Activated CD4-positive, CD25-positive, alpha-beta regulatory T cell (primary cell): Measurements from ENCODE around the gene FAM114A2.
A peak's percentile ranks its signal among the peaks of the same experiment; 100 is the strongest.
"Not testable (repeated sequence)": the region's sequence is repeated elsewhere in the genome, so short reads cannot be mapped to it uniquely, and the experiment has no call there.

Source experiments
- DNase-seq, 4 experiments: peaks; one replicate each; lab custom pipeline; 2025; lab: John Stamatoyannopoulos, UW

Gene FAM114A2

DNA sequence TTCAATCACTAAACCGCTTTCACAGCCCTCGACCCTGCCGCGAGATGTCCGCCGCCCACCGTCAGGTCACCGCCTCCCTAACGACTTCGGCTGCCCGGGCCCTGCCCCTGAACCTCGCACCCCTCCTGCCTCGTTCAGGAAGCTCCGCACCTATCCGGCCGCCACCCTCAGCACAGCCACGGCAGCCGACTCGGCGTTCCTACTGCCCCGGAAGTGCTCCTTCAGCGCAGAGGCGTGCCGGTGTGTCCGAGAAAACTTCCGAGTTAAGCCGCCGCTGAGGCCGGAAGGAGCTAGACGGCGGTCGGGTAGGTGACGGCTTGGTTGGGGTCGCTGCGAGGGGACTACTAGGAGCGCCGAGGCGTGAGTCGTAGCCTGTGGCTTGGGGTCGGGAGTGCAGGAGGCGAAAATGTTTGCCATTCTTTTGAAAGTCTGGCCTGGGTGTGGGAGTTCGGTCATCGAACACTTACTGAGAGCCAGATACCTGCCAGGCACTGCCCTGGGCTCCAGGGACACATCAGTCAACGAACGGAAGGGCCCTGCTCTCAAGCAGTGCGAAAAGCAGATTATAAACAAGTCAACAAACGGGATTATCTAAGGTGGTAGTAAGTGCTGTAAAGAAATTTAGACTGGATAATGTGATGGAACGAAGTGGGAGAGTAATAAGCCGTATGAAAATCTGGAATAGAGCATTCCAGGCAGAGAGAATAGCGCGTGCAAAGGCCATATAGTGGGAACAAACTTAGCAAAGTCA is at the start of gene FAM114A2, which contains the start of gene MFAP3:
Gene FAM114A2, minus strand, starts transcription at position 204 of the 751 bp plus-strand sequence. CDS start 3,957 bp downstream, outside the sequence.
Gene MFAP3, plus strand, starts transcription at position 261 of the 751 bp plus-strand sequence. CDS start 10,756 bp downstream, outside the sequence.
- peak; percentile 69 to 81 (median 74) for DNase-seq

DNA sequence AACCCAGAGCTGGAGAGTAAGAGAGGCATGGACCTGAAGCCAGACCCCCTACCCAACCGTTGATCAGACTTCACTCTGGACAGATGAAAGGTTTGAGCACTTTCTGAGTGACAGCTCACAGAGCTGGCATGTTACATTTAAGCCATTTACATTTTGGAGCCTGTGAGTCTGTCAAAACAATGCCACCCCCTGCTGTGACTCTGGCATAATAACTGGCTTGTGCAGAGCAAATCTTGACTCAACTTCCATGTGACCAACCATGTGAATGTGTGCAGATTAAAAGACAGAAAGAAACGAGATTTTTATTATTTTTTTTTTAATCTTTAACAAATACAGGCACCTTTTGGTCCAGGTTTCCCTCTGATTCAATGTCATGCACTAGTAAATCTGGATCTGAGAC is 48.5 kb upstream of the FAM114A2 start:
- DNase-seq: no peak

DNA sequence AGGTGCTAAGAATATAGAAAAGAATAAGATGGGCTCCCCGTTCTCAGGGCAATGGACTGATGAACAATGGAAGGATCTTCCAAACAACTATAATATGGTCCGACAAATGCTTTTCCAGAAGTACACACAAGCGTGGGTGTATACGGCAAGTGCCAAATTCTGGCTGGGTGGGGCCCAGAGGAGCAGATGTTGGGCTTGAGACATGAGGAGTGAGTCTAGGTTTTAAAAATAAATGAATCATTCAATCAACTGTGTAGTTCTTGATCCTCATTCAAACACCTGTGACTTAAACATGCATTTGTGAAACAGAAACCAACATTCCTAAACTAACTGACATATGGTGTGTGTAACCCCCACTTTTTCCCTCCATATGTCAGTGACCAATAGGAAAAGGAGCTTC is 47.9 kb upstream of the FAM114A2 start:
- no peak for DNase-seq

DNA sequence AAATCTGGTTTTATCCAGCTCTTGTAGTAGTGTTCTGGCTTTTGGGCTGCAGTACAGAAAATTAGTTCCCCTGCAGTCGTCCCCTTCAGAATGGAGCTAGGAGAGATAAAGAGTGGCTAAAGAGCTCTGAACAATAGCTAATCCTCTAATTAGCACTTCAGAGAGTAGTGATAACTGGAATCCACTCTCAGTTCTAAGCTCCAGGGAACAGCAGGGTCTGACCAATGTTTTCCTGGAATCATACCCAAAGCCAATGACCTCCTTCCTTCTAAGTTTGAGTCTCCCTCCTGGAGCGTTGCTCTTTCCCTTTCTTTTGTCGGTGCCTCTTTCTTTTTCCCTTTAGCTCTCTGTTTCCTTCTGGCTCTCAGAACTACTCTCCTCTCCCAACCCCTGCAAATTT is 47.4 kb upstream of the FAM114A2 start:
- DNase-seq: no peak

DNA sequence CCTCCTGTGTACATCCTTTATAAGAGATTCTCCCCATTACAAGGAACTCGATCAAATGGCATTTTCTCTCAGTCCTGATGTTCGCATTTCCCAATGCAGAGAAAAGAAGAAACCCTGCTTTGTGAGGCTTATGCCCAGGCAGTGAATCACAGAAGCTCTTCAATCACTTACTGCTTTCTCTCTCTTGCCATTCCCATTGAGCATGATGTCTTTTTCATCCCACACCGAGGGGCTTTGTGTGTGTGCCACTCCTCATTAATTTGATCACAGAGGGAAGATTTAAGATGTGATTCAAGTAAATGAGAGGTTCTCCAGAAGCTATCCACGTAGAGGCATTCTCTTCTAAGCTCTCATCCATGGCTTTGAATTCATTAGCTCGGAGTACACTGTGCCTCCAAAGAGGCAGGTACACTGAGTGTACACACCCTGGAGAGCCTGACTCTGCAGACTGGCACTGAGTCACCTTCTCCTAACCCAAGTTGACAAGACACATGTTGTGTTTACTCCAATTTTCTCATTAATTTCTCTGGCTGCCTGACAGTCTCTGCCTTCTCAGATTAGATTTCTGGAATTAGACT is 45.4 kb upstream of the FAM114A2 start:
- DNase-seq: no peak

DNA sequence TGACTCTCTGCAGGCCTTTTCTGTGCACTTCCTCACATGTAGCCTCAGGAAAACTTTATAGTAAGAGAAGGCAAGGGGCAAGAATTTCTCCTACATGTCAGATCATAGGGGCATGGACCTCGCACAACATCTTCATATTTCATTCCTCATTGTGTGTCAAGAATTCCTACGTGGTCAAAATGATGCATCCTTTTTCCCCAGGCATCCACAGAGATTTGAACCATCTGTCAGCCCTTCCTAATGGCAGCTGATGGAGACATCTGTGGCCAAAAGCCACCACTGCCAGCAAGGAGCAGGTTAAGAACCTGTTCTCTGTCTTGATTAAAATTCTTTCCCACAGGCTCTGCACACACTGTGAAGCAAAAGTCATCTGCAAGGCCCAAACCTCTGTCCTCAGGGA is 42.5 kb upstream of the FAM114A2 start:
- no peak for DNase-seq

DNA sequence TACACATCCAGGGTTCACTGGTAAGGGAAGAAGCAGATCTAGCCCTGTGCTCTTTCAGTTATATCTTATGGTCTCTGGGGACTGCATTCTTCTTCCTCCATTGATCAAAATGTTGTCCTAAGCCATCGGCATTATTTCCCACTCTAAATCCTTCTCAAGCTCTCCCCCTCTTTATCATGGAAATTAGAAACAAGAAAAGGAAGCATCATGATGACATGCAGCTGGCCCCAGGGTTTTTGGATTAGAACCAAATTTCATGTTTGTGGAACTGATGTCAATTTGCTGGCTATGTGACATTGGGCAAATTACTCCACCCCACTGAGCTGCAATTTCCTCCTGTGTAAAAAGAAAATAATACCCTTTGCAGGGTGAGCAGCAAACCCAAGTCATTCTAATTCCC is 39.6 kb upstream of the FAM114A2 start:
- no peak for DNase-seq

DNA sequence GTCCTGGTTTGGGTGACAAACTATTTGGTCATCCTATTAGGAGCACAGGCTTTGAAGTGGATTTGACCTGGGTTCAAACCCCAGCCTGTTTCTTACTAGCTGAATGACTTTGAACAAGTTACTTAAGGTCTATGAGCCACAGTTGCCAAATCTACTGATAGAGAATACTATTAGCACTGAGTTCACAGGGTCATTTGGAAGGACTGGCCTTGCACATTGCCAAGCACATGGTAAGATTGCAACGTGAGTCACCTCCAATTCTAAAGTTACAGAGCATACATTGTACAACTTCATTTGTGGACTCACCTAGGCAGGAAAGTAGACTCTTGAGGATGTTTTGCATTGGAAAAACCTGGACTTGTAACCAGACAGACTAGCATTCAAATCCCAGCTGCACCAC is 39.0 kb upstream of the FAM114A2 start:
- no peak for DNase-seq

DNA sequence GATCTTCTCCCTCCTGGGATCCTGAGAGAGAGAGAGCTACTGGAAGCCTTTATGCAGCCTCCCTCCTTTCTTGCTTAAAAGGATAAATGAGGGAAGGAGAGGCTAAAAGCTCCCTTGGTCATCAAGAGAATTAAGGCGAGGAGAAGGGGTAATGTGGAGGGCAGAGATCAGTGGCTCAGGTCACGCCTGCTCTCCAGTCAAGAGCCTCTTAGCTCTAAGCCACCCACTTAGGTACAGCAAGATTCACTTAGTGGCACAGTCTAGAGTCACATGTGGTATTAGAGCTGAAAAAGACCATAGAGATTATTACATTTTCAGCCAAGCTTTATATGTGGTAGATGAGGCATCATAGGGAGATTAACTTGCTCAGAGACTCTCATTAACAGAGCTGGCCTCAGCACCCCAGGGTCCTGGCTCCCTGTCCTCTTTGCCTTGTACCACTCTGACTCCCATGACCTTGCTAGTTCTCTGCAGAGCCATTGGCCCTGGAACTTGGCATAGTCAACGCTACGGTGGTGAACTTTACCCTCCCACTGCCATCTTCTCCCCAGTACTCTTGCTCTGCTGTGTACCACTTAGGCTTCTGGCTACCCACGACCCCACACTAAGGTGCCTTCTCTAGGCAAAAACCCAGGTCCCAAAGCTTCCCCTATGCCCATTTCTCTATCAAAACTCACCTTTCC is 37.7 kb upstream of the FAM114A2 start:
- no peak for DNase-seq

DNA sequence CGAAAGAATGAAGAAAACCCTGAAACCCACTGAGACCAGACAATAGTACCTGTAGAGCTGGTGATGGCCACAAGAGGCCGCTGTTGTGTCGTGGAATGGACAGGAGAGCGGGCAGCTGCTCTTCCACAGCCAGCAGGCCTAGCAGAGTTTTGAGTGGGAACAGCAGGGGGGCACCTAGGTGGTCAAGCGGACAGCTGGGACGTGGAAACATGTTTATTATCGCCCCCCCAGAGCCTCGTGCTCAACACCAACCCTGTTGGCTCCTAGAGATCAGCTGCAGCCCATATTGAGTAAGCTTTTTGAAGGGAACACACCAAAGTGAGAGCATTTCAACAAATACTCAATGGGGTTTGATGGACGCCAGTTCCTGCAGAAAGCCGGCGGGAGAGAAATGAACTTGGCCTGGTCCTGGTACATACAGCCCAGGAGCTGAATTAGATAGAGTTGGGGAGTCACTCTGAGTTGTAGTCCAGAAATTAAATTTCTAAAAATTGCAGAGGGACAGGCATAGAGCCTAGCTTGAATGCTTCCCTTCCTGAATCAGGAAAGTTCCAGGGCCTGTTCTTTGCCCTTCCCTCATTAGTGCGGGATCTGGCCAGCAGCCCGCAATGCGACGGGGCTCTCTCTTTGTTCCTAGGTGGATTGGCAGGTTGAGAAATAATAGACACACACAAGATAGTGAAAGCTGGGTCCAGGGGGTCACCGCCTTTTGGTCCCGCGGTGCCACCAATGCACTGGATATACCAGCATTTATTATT is 33.9 kb upstream of the FAM114A2 start:
- peak; percentile 59 to 82 (median 71) for DNase-seq

DNA sequence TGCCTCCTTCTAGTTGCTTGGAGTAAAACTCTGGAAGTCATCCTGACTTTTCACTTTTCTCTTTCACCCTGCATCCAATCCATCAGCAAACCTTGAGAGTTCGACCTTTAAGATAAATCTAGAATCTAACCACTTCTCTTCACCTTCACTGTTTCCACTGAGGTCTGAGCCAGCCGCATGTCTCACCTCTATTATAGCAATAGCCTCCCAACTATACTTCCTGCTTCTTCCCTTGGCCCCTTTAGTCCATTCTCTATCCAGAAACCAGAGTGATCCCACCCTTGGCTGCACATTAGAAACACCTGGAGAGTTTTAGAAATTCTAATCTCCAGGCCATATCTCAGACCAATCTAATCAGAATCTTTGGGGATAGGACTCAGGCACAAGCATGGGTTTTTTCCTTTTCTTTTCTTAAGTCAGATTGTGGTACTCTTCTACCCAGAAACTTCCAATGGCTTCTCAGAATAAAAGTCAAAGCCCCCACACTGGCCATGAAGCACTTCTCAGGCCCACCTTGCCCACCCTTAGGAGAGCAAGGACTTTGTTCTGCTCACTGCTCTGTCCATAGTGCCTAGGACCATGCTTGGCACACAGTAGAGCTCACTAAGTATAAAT is 33.2 kb upstream of the FAM114A2 start:
- DNase-seq: no peak

DNA sequence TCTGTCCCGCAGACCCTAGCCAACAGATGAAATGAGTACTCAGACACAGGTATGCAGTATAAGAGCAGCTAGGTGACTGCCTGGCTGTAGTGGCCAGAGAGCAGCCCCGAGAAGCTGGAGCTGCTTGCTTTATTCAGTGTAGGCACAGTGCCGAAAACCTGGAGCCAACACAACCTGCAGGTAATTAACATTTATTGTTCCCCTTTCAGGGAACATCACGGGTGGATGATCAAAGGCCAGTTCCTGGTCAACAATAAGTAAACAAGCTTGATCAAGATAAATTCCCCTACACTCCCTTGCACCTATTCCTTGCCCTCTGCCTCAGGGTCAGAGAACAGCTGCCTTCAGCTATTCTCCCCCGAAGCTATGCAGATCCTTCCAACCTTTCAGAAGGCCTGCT is 31.1 kb upstream of the FAM114A2 start:
- not testable (repeated sequence) for DNase-seq

DNA sequence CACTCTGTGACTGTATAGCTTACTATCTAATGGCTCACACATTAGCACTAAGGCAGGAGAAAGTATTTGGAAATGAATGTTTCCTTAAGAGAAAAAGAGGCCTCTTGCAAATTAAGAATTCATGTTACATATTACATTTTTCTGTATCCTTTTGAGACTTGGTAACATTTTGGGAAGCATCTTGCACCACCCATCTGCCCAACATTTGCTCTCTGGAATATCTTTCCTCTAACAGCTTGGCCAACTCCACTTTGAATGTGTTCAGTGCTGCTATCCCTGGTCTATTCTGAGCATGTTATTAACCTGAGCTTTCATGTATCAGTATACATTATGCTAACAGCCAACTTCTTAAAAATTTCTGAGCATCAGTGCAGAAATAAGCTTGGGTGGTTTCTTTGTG is 27.3 kb upstream of the FAM114A2 start:
- DNase-seq: no peak

DNA sequence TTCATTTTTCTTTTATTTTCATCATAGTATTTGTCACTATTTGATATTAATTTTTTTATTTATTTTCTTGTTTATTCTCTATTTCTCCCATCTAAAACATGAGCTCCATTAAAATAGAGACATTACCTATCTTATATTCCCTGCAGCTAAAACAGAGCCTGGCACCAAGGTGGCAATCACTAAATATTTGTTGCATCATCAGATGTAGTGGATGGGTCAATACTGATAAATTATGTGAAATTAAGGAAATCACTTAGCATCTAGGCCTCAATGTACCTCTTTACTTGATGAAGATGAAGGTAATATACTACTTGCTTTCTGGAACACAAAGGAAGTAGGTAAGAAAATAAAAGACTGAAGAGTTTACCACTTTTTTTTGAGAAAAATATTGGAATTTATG is 24.7 kb upstream of the FAM114A2 start:
- no peak for DNase-seq

DNA sequence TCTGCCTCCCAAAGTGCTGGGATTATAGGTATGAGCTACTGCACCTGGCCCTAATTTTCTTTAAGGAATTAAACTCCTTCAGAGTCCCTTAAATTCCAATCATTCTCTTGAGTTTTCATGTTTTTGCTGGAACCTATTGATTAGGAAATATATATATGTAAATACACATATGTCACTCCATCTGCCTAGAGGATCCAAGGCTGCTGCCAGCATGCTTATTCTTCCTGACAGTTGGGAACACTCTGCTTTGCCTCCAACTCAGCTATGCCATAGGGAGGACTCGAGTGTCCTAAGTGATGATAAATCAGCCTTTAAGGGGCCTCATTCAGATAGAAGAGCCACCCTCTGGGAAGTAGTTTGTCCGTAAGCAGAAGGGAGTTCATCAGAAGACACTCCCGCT is 21.9 kb upstream of the FAM114A2 start:
- no peak for DNase-seq

DNA sequence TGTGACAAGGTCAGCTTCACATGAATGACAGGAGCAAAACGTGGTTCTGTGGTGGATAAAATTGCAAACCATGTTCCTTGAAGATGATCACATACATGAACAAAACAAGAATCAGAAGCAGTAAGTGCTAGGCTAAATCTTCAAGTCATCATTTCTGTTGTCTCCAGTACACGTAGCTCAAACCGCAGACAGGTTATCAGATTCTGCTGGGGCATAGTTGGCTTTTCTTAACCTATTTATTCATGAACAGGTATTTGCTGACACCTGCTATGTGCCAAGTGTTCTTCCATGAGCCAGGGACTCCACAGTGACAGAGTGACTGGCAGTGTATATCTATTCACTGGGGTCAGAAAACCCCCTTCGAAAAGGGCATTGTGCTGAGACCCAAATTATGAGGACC is 20.9 kb upstream of the FAM114A2 start:
- DNase-seq: no peak

DNA sequence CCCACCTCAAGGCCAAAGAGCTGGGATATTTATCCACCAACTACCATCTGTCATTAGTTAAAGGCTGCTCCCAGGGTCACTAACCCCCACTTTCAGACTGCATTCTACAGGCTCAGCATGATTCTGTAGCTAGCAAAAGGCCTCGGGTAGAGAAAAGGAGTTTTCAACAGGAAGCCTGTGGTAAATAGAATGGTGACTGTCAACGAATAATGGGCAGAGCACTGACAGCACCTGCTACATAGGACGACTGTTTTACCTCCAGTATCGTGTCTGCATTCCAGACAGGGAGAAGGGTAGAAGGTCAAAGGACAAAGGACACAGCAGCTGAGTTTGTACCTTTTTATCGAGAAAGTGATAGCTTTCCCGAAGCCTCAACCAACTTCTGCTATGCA is 20.3 kb upstream of the FAM114A2 start:
- no peak for DNase-seq

DNA sequence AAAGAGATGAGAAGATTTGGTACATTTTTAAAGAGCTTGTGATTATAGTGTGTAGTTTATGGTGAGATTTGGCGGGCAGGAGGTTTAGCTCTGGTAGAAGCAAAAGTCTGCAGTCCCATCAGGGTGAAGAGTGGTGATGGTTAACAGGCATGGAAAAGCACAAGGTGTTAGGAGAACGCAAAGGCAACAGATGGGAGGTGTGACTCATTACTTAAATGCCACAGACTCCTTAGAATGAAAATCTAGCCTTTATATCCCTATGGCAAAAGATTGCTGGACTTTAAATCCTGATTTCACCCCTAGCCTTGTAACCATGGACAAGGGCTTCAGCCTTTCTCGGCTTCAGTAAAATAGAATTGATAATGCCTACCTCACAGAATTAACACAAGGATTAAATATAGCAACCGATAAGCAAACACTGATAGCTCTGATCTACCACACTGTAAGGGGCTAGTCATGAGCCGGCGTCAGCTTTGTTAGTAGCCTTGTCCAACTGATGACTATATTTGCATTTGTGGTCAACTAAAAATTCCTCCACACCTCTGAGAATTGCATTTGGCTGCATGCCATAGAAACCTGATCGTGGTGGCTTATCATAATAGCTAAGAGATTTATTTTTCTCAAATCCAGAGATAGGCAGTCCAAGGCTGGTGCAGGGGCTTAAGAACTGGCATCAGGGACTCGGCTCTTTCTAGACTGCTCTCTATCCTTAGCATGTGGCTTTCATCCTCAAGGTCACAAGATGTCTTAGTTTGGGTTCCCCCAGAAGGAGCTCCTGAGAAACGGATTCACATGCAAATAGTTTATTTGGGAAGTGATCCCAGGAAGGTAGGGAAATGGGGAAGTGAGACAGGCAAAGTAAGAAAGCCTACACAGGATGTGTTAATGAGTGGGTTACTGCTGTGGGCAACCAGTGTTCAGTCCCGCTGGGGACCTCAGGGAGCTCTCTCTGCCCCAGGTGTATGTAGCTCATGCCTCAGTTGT is 19.6 kb upstream of the FAM114A2 start:
- no peak for DNase-seq

DNA sequence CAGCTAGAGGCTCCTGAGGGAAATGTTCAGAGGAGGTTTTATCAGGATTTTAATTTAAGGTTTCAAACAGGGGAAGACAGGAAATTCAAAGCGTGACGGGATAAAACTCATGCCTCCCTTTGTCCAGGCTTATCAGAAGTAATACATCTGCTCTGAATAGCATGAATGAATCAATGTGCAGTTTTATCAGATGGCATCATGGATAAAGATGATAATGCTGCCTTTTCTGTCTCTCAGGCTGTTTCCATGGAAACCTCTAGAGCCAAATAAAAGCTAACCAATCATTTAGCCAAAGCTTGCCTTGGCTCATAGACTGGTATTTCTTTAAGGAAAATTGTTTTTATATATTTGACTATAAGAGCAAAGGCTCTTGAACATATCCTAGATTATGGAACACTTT is 16.5 kb upstream of the FAM114A2 start:
- no peak for DNase-seq

DNA sequence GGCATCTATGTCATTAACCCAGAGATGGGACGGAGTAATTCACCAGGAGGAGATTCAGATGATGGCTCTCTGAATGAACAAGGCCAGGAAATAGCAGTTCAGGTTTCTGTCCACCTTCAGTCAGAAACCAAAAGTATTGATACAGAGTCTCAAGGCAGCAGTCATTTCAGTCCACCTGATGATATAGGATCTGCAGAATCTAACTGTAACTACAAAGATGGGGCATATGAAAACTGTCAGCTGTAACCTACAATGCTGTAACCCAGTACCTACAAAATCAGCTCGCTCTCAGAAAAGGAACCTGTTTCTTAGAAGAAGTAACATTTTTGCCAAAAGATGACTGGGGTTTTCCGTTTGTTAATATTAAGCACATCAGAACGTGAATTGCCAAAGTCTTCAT is 14.8 kb upstream of the FAM114A2 start:
- no peak for DNase-seq

DNA sequence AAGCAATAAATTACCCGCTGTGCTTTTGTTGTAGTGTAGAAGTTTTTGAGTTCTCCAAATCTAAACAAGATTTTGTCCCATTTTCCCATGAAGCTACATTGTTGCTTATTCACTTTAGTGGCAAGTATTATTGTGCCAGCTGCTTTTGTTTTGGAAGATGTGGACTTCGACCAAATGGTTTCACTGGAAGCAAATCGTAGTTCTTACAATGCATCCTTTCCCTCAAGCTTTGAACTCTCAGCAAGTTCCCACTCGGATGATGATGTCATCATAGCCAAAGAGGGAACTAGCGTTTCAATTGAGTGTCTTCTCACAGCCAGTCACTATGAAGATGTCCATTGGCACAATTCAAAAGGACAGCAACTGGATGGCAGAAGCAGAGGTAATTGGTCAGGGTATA is 10.9 kb upstream of the FAM114A2 start:
- no peak for DNase-seq
